Nephron progenitor cell (in vitro differentiated cells): ENCODE results near the gene FAM83C.

Source experiments
- DNase-seq: peaks from one replicate; pipeline ENCODE4 v3.0.0; 2021
- H3K27ac Mint-ChIP-seq: 2 replicates; pipeline ENCODE4 v1.8.0; 2021; ENCODE audit warnings: mild to moderate bottlenecking, moderate library complexity, mixed read lengths
- H3K27me3 Mint-ChIP-seq: 2 replicates; pipeline ENCODE4 v1.8.0; 2021; ENCODE audit warnings: mild to moderate bottlenecking, low read depth, mixed read lengths; ENCODE audit not compliant: poor library complexity
- H3K36me3 Mint-ChIP-seq: 2 replicates; pipeline ENCODE4 v1.8.0; 2021; ENCODE audit warnings: low read depth, mixed read lengths
- H3K4me1 Mint-ChIP-seq: 2 replicates; pipeline ENCODE4 v1.8.0; 2021; ENCODE audit warnings: mixed read lengths
- H3K4me3 Mint-ChIP-seq: 2 replicates; pipeline ENCODE4 v1.8.0; 2021; ENCODE audit warnings: mild to moderate bottlenecking, moderate library complexity, mixed read lengths
- H3K9me3 Mint-ChIP-seq: 2 replicates; pipeline ENCODE4 v1.8.0; 2021; ENCODE audit warnings: mild to moderate bottlenecking, moderate library complexity, mixed read lengths
- TF ChIP-seq, protein P1 (sequence below): fragments of 200-600 bp; sonication (generic); IDR thresholded peaks from 2 replicates; pipeline ENCODE4 v1.5.0; 2021; ENCODE audit warnings: antibody characterized with exemption

Gene FAM83C

DNA sequence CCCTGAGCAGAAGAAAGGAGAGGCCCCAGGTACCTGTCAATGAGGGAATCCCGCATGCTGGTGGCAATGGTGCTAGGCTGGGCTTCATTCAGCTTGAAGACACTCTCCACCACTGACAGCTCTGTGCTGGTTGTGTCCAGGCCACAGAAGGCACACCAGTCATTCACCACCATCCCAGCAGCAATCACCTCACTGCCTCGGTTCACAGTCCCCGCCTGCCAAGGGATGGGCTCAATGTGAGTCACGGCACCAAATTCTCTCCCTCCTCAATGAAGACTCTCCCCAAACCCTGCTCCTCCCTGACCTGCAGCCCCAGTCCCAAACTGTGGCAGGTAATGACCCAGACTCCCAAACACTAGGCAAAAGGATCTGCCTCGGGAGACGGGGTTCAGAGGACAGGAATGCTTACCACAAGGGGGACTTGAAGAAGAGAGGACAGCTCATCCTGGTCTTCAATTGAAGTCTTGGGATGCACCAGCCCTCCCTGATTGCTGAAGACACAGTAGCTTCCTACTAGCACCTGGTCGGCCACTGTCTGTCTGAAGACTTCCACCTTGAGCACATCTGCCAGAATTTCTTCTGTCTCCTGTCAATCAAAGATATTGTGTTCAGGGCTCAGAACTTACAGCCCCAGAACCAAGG lies 12.6 kb downstream of the FAM83C start:
- Mint-ChIP-seq H3K36me3 (peaks cover 39% of the 10 kb centered on the region), H3K4me1 (peaks cover 30% of the 10 kb centered on the region), H3K27ac (no peak overlapping the region), H3K4me3 (no peak overlapping the region), H3K9me3 (no peaks in the 10 kb centered on the region), H3K27me3 (peaks cover 3% of the 10 kb centered on the region)
- TF ChIP-seq, protein P1, sequence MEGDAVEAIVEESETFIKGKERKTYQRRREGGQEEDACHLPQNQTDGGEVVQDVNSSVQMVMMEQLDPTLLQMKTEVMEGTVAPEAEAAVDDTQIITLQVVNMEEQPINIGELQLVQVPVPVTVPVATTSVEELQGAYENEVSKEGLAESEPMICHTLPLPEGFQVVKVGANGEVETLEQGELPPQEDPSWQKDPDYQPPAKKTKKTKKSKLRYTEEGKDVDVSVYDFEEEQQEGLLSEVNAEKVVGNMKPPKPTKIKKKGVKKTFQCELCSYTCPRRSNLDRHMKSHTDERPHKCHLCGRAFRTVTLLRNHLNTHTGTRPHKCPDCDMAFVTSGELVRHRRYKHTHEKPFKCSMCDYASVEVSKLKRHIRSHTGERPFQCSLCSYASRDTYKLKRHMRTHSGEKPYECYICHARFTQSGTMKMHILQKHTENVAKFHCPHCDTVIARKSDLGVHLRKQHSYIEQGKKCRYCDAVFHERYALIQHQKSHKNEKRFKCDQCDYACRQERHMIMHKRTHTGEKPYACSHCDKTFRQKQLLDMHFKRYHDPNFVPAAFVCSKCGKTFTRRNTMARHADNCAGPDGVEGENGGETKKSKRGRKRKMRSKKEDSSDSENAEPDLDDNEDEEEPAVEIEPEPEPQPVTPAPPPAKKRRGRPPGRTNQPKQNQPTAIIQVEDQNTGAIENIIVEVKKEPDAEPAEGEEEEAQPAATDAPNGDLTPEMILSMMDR: no peak
- no peak for DNase-seq

DNA sequence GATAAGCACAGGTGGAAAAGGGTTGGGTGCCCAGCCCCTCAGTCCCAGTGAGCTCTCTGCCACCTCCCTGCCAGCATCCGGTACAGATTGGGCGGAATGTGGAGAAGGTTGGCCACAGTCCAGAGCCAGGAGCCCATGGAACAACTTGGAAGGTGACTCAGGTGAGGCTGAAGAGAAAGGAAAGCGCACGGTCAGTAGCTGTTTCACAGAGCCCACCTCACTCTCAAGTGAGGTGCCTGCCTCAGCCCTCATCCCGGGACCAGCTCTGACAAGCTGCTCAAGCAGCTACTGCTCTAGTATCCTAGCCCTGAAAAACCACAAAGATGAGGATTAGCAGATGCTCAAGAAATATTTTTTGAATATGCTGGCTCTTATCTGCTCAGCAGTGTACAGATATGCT lies 13.2 kb downstream of the FAM83C start:
- Mint-ChIP-seq H3K27ac (peak overlapping the region; percentile 69), H3K36me3 (peaks cover 39% of the 10 kb centered on the region), H3K4me1 (peaks cover 29% of the 10 kb centered on the region), H3K4me3 (no peak overlapping the region), H3K9me3 (no peaks in the 10 kb centered on the region), H3K27me3 (peaks cover 3% of the 10 kb centered on the region)
- no peak for DNase-seq
- TF ChIP-seq, protein P1: no peak

DNA sequence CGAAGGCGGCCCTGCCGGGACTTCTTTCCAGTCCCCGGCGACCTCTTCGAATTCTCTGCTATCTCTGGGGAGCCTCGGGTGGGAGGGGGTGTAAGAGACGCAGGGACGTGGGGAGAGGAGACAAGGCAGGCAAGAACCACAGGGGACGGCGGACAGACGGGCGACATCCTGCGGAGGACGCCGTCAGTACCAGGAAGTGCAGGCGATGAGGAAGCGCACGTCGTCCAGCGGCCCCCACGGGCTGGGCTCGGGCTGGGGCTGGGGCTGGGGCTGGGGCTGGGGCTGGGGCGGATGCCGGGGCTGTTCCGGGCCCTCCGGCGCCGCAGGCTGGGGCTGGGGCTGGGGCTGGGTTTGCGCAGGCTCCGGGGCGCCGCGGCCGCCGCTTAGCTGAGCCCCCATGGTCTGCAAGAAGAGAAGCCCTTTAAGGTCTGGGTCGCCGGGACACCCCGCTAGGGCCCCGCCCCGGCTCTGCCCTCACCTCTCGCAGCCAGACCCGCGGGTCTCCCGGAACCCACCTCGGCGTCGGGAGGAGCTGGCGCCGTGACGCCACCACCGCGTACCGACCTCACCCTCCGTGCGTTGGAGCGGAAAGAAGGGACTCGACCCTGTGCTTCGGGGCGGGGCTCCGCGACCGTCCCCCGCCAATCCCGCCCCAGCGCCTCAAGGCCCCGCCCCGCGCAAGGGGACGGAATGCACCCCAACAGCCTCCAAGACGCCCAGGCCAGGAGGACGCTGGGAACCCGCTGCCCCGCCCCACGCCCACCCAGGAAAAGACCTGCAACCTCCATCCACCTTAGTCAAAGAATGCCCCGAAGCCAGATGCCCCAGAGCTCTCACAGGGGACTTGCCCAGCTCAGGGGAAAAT lies 14.5 kb downstream of the FAM83C start, which contains the start of gene MMP24OS:
Gene MMP24OS (minus strand): TSS at position 592 of the 865 bp plus-strand sequence. CDS start 193 bp downstream, at position 399.
- Mint-ChIP-seq H3K4me1 (peaks cover 18% of the 10 kb centered on the region), H3K4me3 (peak within 1 kb of the TSS; percentile 94), H3K36me3 (peaks cover 39% of the 10 kb centered on the region), H3K27ac (peak within 1 kb of the TSS; percentile 93), H3K27me3 (peaks cover 3% of the 10 kb centered on the region), H3K9me3 (no peaks in the 10 kb centered on the region)
- TF ChIP-seq, protein P1: no peak
- DNase-seq: peak; percentile 93

DNA sequence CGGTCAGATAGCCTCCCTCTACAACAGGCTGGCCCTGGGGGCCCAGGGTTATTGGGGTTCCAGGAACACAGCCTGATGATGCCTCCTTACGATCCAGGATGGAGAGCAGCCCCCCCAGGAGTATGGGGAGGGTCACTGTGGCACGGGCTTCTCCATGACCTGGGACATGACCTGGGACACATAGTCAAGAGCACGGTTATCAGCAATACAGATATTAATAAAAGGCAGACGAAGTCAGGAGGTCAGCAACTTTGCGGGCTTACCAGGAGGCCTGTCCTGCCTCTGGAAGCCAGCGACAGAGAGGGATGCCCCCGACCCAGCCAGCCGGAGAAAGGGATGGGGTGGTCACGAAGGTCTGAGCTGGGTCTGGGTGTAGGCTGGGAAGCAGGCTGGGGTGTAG lies 15.1 kb downstream of the FAM83C start:
- peak overlapping the region; percentile 94 for H3K4me3 Mint-ChIP-seq
- H3K27me3 Mint-ChIP-seq: peaks cover 3% of the 10 kb centered on the region
- TF ChIP-seq, protein P1: no peak

DNA sequence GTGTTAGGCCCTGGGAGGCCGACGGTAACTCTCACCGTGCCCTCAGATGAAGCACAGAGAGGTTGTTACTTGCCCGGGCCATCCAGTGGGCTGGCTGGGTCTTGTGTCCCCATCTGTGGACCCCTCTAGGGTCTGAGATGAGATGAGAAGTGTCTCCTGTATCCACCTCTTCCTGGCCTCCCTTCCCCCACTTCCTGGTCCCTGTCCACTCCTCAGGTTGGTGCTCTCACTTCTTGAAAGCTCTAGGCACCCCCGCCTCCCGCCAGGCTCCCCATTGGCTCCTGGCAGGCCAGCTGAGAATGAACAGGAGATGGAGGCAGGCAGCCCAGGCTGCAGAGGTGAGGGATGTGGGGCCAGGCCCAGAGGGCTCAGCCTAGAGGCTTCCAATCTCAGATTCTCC lies 15.8 kb downstream of the FAM83C start:
- TF ChIP-seq, protein P1: no peak
- H3K27me3 Mint-ChIP-seq: peaks cover 3% of the 10 kb centered on the region
- H3K4me1 Mint-ChIP-seq: peaks cover 18% of the 10 kb centered on the region
- no peak for DNase-seq
- peaks cover 28% of the 10 kb centered on the region for H3K36me3 Mint-ChIP-seq
- H3K9me3 Mint-ChIP-seq: no peaks in the 10 kb centered on the region
- H3K4me3 Mint-ChIP-seq: peak overlapping the region; percentile 94
- H3K27ac Mint-ChIP-seq: no peak overlapping the region

More for the DNA sequence above, 15.1 kb downstream of the FAM83C start:
- Mint-ChIP-seq H3K36me3 (peaks cover 35% of the 10 kb centered on the region), H3K9me3 (no peaks in the 10 kb centered on the region), H3K27ac (peak overlapping the region; percentile 93), H3K4me1 (peaks cover 18% of the 10 kb centered on the region)
- DNase-seq: no peak
